T-cell (primary cell): ENCODE measurements around the gene G6PC3. TPM values are rescaled to one million over a fixed set of nuclear protein-coding genes. Genes with fewer than 3 reads are reported as not detected.

Source experiments
- ATAC-seq, 4 experiments: fragments of 200-7000 bp in 3 of 4; fragments of 150-1000 bp in 1 of 4; cut with Tn5 transposase; replicated peaks in 1 of 4; 1 replicate in 3 of 4; 2 replicates in 1 of 4; pipeline ENCODE4 v1.10.0; 2021; ENCODE audit warnings: moderate library complexity in 3 of 4, mild to moderate bottlenecking in 2 of 4, moderate number of reproducible peaks in 1 of 4
- CTCF ChIA-PET, 2 donors: fragments of 300-600 bp; sonication (Branson Sonifier 250); formaldehyde crosslinking; loops; one replicate each; lab custom pipeline; 2022; ENCODE audit warnings: antibody characterized with exemption in 2 of 2; lab: Charles Lee
- POLR2A ChIA-PET, 2 donors: fragments of 300-600 bp; sonication (Branson Sonifier 250); formaldehyde crosslinking; loops; one replicate each; lab custom pipeline; 2022; ENCODE audit warnings: antibody characterized with exemption in 2 of 2; lab: Charles Lee
- DNase-seq, 35 experiments: peaks; one replicate each; pipeline versions ENCODE4 v3.0.0 to v3.0.0-alpha.2; 2013 to 2023
- H3K27ac ChIP-seq: one replicate; pipeline ENCODE4 v1.5.1; 2013; ENCODE audit warnings: low read length
- H3K27me3 ChIP-seq, 2 experiments: replicated peaks in 1 of 2; 1 replicate in 1 of 2; 2 replicates in 1 of 2; pipeline versions ENCODE4 v1.6.1 to v1.7.0; 2013; ENCODE audit warnings: low read length in 1 of 2, mixed read lengths in 1 of 2; ENCODE audit not compliant: control insufficient read depth in 2 of 2, insufficient read depth in 2 of 2; ENCODE audit errors: extremely low read depth in 1 of 2
- H3K36me3 ChIP-seq, 2 donors: 1 replicate in 1 of 2; 2 replicates in 1 of 2; pipeline versions ENCODE4 v1.6.1 to v1.7.0; 2013; ENCODE audit warnings: low read length in 1 of 2; ENCODE audit not compliant: control insufficient read depth in 2 of 2, insufficient read depth in 1 of 2; ENCODE audit errors: extremely low read depth in 1 of 2
- H3K4me1 ChIP-seq, 2 experiments: 1 replicate in 1 of 2; 2 replicates in 1 of 2; pipeline versions ENCODE4 v1.6.1 to v1.7.0; 2013; ENCODE audit warnings: low read length in 2 of 2, mixed read lengths in 1 of 2; ENCODE audit not compliant: insufficient read depth in 2 of 2, control insufficient read depth in 1 of 2; ENCODE audit errors: extremely low read depth in 1 of 2
- H3K4me3 ChIP-seq, 2 donors: 1 replicate in 1 of 2; 2 replicates in 1 of 2; pipeline versions ENCODE4 v1.5.1 to v1.7.0; 2013; ENCODE audit warnings: mild to moderate bottlenecking in 2 of 2, low read length in 1 of 2, moderate library complexity in 1 of 2; ENCODE audit not compliant: control insufficient read depth in 1 of 2; ENCODE audit errors: extremely low read depth in 1 of 2
- H3K9me3 ChIP-seq: 2 replicates; pipeline ENCODE4 v1.7.0; 2013
- H3K27ac Mint-ChIP-seq, 2 donors: one replicate each; pipeline ENCODE4 v1.8.0; 2020 to 2021; ENCODE audit warnings: mild to moderate bottlenecking in 2 of 2, mixed read lengths in 2 of 2
- H3K27me3 Mint-ChIP-seq, 2 donors: one replicate each; pipeline ENCODE4 v1.8.0; 2021 to 2022; ENCODE audit warnings: mixed read lengths in 2 of 2
- H3K36me3 Mint-ChIP-seq: one replicate; pipeline ENCODE4 v1.8.0; 2021; ENCODE audit warnings: mixed read lengths
- H3K4me1 Mint-ChIP-seq, 3 donors: one replicate each; pipeline ENCODE4 v1.8.0; 2020 to 2022; ENCODE audit warnings: mixed read lengths in 3 of 3, mild to moderate bottlenecking in 1 of 3
- H3K4me3 Mint-ChIP-seq, 3 donors: one replicate each; pipeline ENCODE4 v1.8.0; 2020 to 2022; ENCODE audit warnings: mild to moderate bottlenecking in 3 of 3, mixed read lengths in 3 of 3, moderate library complexity in 3 of 3
- H3K9me3 Mint-ChIP-seq, 3 donors: one replicate each; pipeline ENCODE4 v1.8.0; 2020 to 2022; ENCODE audit warnings: mixed read lengths in 3 of 3
- WGBS: methylation state at CpG from one replicate; pipeline ENCODE4 v1.1.5; 2013; ENCODE audit warnings: missing lambda C conversion rate; ENCODE audit not compliant: insufficient coverage; 5-methylcytosine and 5-hydroxymethylcytosine counted together
- total RNA-seq, 35 experiments: library from RNA in 6 of 35; stranded (reverse) in 6 of 35; fragments of 120-200 nt in 1 of 35; gene quantifications; one replicate each; pipeline versions ENCODE4 v1.2.1 to v1.2.4 and lab custom pipeline; 2013 to 2026

Gene G6PC3
- total RNA-seq, 5 donors from 2014 or later (not counting 1 experiment from before 2014, with no cell fraction given): 9.4 to 19.0 (median 16.2) TPM

DNA sequence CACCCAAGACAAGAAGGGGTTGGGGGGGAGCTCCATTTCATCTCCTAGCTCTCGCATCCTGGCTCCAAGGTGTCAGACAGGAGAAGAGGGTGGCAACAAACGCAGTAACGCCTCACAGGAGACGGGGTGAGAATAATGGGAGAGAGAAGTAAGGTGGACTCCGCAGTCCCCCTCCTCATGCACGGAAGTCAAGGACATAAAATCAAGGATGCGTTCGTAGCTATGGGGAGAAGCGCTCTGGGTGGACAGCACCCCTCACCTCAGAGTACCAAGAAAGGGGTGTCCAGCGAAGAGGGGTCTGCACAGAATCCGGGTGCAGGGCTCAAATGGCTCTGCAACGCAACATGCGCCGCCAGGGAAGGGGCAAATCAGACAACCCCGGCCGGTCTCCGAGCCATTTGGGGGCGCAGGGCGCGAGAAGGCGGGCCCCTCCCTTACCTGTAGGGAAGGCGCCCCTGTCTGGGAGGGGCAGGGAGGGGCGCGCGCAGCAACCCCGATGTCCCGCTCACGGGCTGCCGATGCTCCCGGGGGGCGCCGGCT lies 52.4 kb downstream of the G6PC3 start:
- Histone ChIP-seq H3K27me3 (no peaks in the 10 kb centered on the region), H3K4me3 (peak overlapping the region; percentile 84 to 91), H3K27ac (peak overlapping the region; percentile 0), H3K36me3 (no peaks in the 10 kb centered on the region), H3K4me1 (peaks cover 16 to 44% of the 10 kb centered on the region in 2 experiments), H3K9me3 (no peaks in the 10 kb centered on the region)
- H3K27ac Mint-ChIP-seq: peak overlapping the region; percentile 57 to 79
- WGBS: 2% methylated on average over 22 of the region's 32 CpGs
- ChIA-PET CTCF (interaction anchor here in 1 of 2 donors (0.5 to 1.3 kb wide), 12 partner anchors 10 to 263 kb away, joined by 3 to 12 read pairs (median 4); partner anchors contain the start of gene TMUB2), POLR2A (interaction anchor here (0.6 to 0.8 kb wide), 3 partner anchors 12 to 592 kb away, joined by 3 to 10 read pairs (median 3); no protein-coding TSS in a partner anchor)
- no peaks in the 10 kb centered on the region for H3K36me3 Mint-ChIP-seq
- no peaks in the 10 kb centered on the region for H3K27me3 Mint-ChIP-seq
- peak overlapping the region; percentile 83 to 90 (median 87) for H3K4me3 Mint-ChIP-seq
- H3K4me1 Mint-ChIP-seq: peaks cover 49 to 53% (median 52%) of the 10 kb centered on the region in 3 donors
- ATAC-seq (peak; percentile 16 to 31 (median 21)), DNase-seq (peak in 17 of 35 experiments; percentile 4 to 39 (median 17))
- H3K9me3 Mint-ChIP-seq: no peaks in the 10 kb centered on the region

- peak; percentile 93 to 98 (median 94) for ATAC-seq
- no peaks in the 10 kb centered on the region for H3K36me3 ChIP-seq
- H3K27me3 ChIP-seq: no peaks in the 10 kb centered on the region
- Mint-ChIP-seq H3K36me3 (no peaks in the 10 kb centered on the region), H3K9me3 (no peaks in the 10 kb centered on the region), H3K4me1 (peaks cover 43 to 47% (median 46%) of the 10 kb centered on the region in 3 donors), H3K27ac (peak within 1 kb of the TSS; percentile 91 to 96), H3K4me3 (peak within 1 kb of the TSS; percentile 83 to 94 (median 87)), H3K27me3 (no peaks in the 10 kb centered on the region)
- ChIA-PET POLR2A (interaction anchor here (0.6 kb wide), 3 partner anchors 23 to 591 kb away, joined by 3 to 10 read pairs (median 3); no protein-coding TSS in a partner anchor), CTCF (interaction anchor here (0.5 to 1.3 kb wide), 13 partner anchors 9 to 262 kb away, joined by 3 to 12 read pairs (median 4); partner anchors contain the start of gene TMUB2 (in 1 of the 2))
- peaks cover 16 to 44% of the 10 kb centered on the region in 2 experiments for H3K4me1 ChIP-seq
- H3K4me3 ChIP-seq: peak within 1 kb of the TSS; percentile 91 to 95
- peak; percentile 92 to 98 (median 96) for DNase-seq
- WGBS: under 1% methylated on average over 38 of the region's 78 CpGs
- H3K9me3 ChIP-seq: no peaks in the 10 kb centered on the region
- H3K27ac ChIP-seq: peak within 1 kb of the TSS; percentile 82
Measured at GRCh38 chr17:44123356-44124117, 53.0 kb downstream of the G6PC3 start, which contains the start of gene HDAC5. TSS of gene HDAC5 (minus strand) at chr17:44123641. CDS start at chr17:44117515, 6,126 bp downstream.

DNA sequence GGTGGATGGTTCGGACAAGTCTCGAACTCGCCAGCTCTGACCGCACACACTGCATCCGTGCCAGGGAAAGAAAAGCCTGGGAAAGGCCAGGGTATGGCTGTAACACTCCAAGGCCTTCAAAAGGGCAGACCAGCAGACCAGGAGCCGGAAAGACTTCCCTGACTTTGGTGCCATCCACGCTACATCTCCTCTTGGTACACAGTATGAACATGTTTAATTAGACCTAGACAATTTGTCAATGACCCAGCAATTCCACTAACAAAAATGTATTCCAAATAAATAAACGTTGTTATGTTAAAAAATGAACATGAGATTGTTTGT lies 53.5 kb downstream of the G6PC3 start:
- no peak for DNase-seq
- Mint-ChIP-seq H3K9me3 (no peaks in the 10 kb centered on the region), H3K4me3 (peak overlapping the region; percentile 83 to 94 (median 86)), H3K4me1 (peaks cover 39 to 42% (median 41%) of the 10 kb centered on the region in 3 donors), H3K36me3 (no peaks in the 10 kb centered on the region), H3K27me3 (no peaks in the 10 kb centered on the region), H3K27ac (peak overlapping the region; percentile 91 to 96)
- Histone ChIP-seq H3K4me1 (peaks cover 16 to 44% of the 10 kb centered on the region in 2 experiments), H3K9me3 (no peaks in the 10 kb centered on the region), H3K27me3 (no peaks in the 10 kb centered on the region), H3K27ac (peak overlapping the region; percentile 82), H3K4me3 (peak overlapping the region; percentile 78 to 95), H3K36me3 (no peaks in the 10 kb centered on the region)
- POLR2A ChIA-PET: interaction anchor here in 1 of 2 donors (0.6 kb wide), 1 partner anchor 57 kb away, joined by 3 read pairs; no protein-coding TSS in a partner anchor
- ATAC-seq: no peak
- WGBS: 5% methylated on average over 6 of the region's 8 CpGs
- CTCF ChIA-PET: interaction anchor here (0.6 to 1.3 kb wide), 8 partner anchors 17 to 203 kb away, joined by 3 to 12 read pairs (median 4); partner anchors contain the start of gene TMUB2 (in 1 of the 2)

Other genes starting within 250 kb of the G6PC3 start
- under 1 TPM in 4 of 5 donors, not detected in 1; 0.32 to 0.60 (median 0.44) TPM for gene MPP3, start 237.6 kb upstream of the G6PC3 start, total RNA-seq
- gene CD300LG, start 223.6 kb upstream of the G6PC3 start, total RNA-seq: not detected
- 1 to 10 TPM; 1.6 to 5.6 (median 3.2) TPM for gene MPP2, start 163.2 kb upstream of the G6PC3 start, total RNA-seq
- gene PPY, start 128.3 kb upstream of the G6PC3 start, total RNA-seq: not detected
- gene PYY, start 116.8 kb upstream of the G6PC3 start, total RNA-seq: not detected
- gene NAGS, start 66.1 kb upstream of the G6PC3 start, total RNA-seq: 1 to 10 TPM in 4 of 5 donors, under 1 TPM in 1; 0.35 to 2.4 (median 1.8) TPM
- gene TMEM101, start 55.8 kb upstream of the G6PC3 start, total RNA-seq: 10 to 100 TPM; 13.4 to 32.4 (median 26.6) TPM
- gene LSM12, start 4.1 kb upstream of the G6PC3 start, total RNA-seq: 10 to 100 TPM; 29.4 to 39.0 (median 37.1) TPM
- 10 to 100 TPM; 68.6 to 81.4 (median 72.8) TPM for gene HDAC5, start 52.9 kb downstream of the G6PC3 start, total RNA-seq
- 1 to 10 TPM in 4 of 5 donors, under 1 TPM in 1; 0.73 to 3.4 (median 1.1) TPM for gene HROB, start 71.2 kb downstream of the G6PC3 start, total RNA-seq
- under 1 TPM in 1 of 5 donors, not detected in 4; 0.15 TPM for gene ASB16, start 100.0 kb downstream of the G6PC3 start, total RNA-seq
- 10 to 100 TPM; 42.0 to 46.6 (median 43.0) TPM for gene TMUB2, start 116.2 kb downstream of the G6PC3 start, total RNA-seq
- 100 to 1,000 TPM; 101 to 130 (median 125) TPM for gene ATXN7L3, start 129.1 kb downstream of the G6PC3 start, total RNA-seq
- gene UBTF, start 148.9 kb downstream of the G6PC3 start, total RNA-seq: 100 to 1,000 TPM; 162 to 228 (median 213) TPM
- not detected for gene SLC4A1, start 197.4 kb downstream of the G6PC3 start, total RNA-seq
- under 1 TPM in 3 of 5 donors, not detected in 2; 0.38 to 0.65 (median 0.41) TPM for gene RUNDC3A, start 237.9 kb downstream of the G6PC3 start, total RNA-seq